CD8-positive, alpha-beta memory T cell (primary cell): ENCODE measurements around the gene RBMX2. TPM values are rescaled to one million over a fixed set of nuclear protein-coding genes. Genes with fewer than 3 reads are reported as not detected.
A peak's percentile ranks its signal among the peaks of the same experiment; 100 is the strongest.
"Not testable (repeated sequence)": the region's sequence is repeated elsewhere in the genome, so short reads cannot be mapped to it uniquely, and the experiment has no call there.

Source experiments
- CTCF ChIA-PET: fragments of 350-600 bp; sonication (Branson Sonifier 250); formaldehyde crosslinking; loops from one replicate; lab custom pipeline; 2021; ENCODE audit warnings: antibody characterized with exemption; lab: Charles Lee
- POLR2A ChIA-PET: fragments of 350-600 bp; sonication (Branson Sonifier 250); formaldehyde crosslinking; loops from one replicate; lab custom pipeline; 2021; ENCODE audit warnings: antibody characterized with exemption; lab: Charles Lee
- DNase-seq, 5 donors: peaks; one replicate each; pipeline versions ENCODE4 v3.0.0 to v3.0.0-alpha.2; 2020 to 2022; ENCODE audit warnings: mixed read lengths in 1 of 5
- H3K27ac ChIP-seq: one replicate; pipeline ENCODE4 v1.7.0; 2013; ENCODE audit warnings: low read depth, mild to moderate bottlenecking, low read length, moderate library complexity
- H3K27me3 ChIP-seq: 2 replicates; pipeline ENCODE4 v1.7.0; 2013; ENCODE audit warnings: low read length, mild to moderate bottlenecking; ENCODE audit not compliant: insufficient read depth, poor library complexity, severe bottlenecking
- H3K36me3 ChIP-seq: 2 replicates; pipeline ENCODE4 v1.7.0; 2013; ENCODE audit warnings: mild to moderate bottlenecking, low read length, moderate library complexity; ENCODE audit not compliant: insufficient read depth
- H3K4me1 ChIP-seq: 2 replicates; pipeline ENCODE4 v1.7.0; 2013; ENCODE audit warnings: mild to moderate bottlenecking, low read length, moderate library complexity; ENCODE audit not compliant: insufficient read depth
- H3K4me3 ChIP-seq: 2 replicates; pipeline ENCODE4 v1.7.0; 2013; ENCODE audit warnings: mild to moderate bottlenecking, low read length
- H3K9me3 ChIP-seq: 2 replicates; pipeline ENCODE4 v1.7.0; 2013; ENCODE audit warnings: mild to moderate bottlenecking, low read length
- H3K27ac Mint-ChIP-seq, 8 donors: one replicate each; pipeline ENCODE4 v1.8.0; 2020 to 2021; ENCODE audit warnings: mixed read lengths in 8 of 8, mild to moderate bottlenecking in 6 of 8, inconsistent platforms in 3 of 8, moderate library complexity in 3 of 8
- H3K27me3 Mint-ChIP-seq, 2 donors: one replicate each; pipeline ENCODE4 v1.8.0; 2020 to 2021; ENCODE audit warnings: mixed read lengths in 2 of 2, mild to moderate bottlenecking in 1 of 2, moderate library complexity in 1 of 2
- H3K36me3 Mint-ChIP-seq, 3 donors: one replicate each; pipeline ENCODE4 v1.8.0; 2020 to 2021; ENCODE audit warnings: mixed read lengths in 3 of 3, inconsistent platforms in 1 of 3, mild to moderate bottlenecking in 1 of 3
- H3K4me1 Mint-ChIP-seq, 3 donors: one replicate each; pipeline ENCODE4 v1.8.0; 2020 to 2021; ENCODE audit warnings: mixed read lengths in 3 of 3, inconsistent platforms in 1 of 3, mild to moderate bottlenecking in 1 of 3
- H3K4me3 Mint-ChIP-seq, 7 donors: one replicate each; pipeline ENCODE4 v1.8.0; 2020 to 2021; ENCODE audit warnings: mixed read lengths in 7 of 7, mild to moderate bottlenecking in 6 of 7, moderate library complexity in 4 of 7, inconsistent platforms in 2 of 7
- H3K9me3 Mint-ChIP-seq, 5 donors: one replicate each; pipeline ENCODE4 v1.8.0; 2020 to 2022; ENCODE audit warnings: mixed read lengths in 5 of 5, mild to moderate bottlenecking in 3 of 5, moderate library complexity in 2 of 5, inconsistent platforms in 1 of 5
- polyA plus RNA-seq: library from polyadenylated mRNA; unstranded; fragments of 300-500 nt; fragmentation: Illumina TruSeq; gene quantifications from one replicate; pipeline ENCODE4 v1.2.3, GENCODE V29; 2021
- total RNA-seq, 2 experiments: library from RNA; stranded (reverse); gene quantifications; one replicate each; pipeline ENCODE4 v1.2.3, GENCODE V29; 2021

The RBMX2 gene, protein sequence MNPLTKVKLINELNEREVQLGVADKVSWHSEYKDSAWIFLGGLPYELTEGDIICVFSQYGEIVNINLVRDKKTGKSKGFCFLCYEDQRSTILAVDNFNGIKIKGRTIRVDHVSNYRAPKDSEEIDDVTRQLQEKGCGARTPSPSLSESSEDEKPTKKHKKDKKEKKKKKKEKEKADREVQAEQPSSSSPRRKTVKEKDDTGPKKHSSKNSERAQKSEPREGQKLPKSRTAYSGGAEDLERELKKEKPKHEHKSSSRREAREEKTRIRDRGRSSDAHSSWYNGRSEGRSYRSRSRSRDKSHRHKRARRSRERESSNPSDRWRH
- total RNA-seq = 10 to 100 TPM; 29.2 to 29.8 TPM
- 25.7 TPM for polyA plus RNA-seq

DNA sequence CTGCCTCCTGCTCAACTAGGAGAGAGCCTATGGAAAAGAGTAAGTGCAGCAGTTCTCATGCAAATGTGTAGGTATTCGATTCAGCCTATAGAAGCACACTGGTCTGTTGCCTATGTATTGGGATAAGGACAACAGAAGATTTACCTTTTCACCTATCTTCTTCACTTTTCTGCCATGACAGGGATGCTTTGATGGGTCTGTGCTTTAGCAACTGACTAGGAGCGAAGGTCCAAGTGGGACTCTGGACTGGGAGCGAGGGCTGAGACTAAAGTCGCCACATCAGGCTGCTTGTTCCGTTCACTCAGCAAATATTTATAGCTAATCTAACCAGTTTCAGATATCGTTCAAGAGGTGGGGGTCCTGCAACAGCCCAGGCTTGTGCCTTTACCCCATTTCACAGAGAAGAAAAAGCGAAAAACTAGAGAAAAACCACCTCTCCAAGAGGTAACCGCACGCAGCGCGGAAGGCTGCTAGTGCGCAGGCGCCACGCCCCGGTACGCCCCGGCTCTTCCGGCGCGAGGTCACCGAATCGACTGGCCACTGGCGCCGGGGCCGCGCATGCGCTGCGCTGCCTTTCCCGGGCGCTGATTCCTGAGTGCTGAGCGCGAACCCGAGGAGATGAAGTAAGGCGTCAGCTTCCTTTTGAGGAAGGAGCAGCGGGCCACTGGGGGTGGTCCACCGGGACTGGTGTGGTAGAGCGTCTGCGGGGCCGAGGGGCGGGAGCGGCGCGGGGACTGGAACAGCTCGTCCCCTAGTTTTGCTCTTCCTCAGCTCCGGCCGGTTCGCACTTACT is at the start of gene RBMX2:
Gene RBMX2, plus strand, starts transcription at position 573 of the 793 bp plus-strand sequence. Its CDS starts 46 bp downstream, at position 619.
- peaks cover 10% of the 10 kb centered on the region for H3K36me3 ChIP-seq
- H3K36me3 Mint-ChIP-seq = peaks cover 0 to 30% (median 0%) of the 10 kb centered on the region in 3 donors
- peak; percentile 64 to 81 (median 73) for DNase-seq
- peaks cover 5% of the 10 kb centered on the region for H3K4me1 ChIP-seq
- H3K27me3 ChIP-seq = no peaks in the 10 kb centered on the region
- POLR2A ChIA-PET = no interaction called here
- peak within 1 kb of the TSS; percentile 94 for H3K4me3 ChIP-seq
- peak within 1 kb of the TSS; percentile 84 to 97 (median 88) for H3K4me3 Mint-ChIP-seq
- no peaks in the 10 kb centered on the region for H3K9me3 ChIP-seq
- peak within 1 kb of the TSS; percentile 90 to 98 (median 92) for H3K27ac Mint-ChIP-seq
- H3K4me1 Mint-ChIP-seq = peaks cover 17 to 35% (median 19%) of the 10 kb centered on the region in 3 donors
- CTCF ChIA-PET = no interaction called here
- H3K27ac ChIP-seq = peak within 1 kb of the TSS; percentile 79
- peaks cover 7 to 8% of the 10 kb centered on the region in 2 donors for H3K27me3 Mint-ChIP-seq
- no peaks in the 10 kb centered on the region for H3K9me3 Mint-ChIP-seq

DNA sequence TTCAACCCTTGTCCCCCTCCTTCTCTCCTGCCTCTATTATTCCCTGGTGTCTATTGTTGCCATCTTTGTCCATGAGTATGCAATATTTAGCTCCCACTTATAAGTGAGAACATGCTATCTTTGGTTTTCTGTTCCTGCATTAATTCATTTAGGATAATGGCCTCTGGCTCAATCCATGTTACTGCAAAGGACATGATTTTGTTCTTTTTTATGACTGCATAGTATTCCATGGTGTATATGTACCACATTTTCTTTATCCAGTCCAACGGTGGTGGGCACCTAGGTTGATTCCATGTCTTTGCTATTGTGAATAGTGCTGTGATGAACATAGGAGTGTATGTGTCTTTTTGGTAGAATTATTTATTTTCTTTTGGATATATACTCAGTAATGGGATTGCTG is 49.7 kb upstream of the RBMX2 start:
- H3K27ac ChIP-seq, CTCF ChIA-PET, H3K4me3 Mint-ChIP-seq, H3K9me3 Mint-ChIP-seq, H3K36me3 ChIP-seq, H3K9me3 ChIP-seq, H3K27me3 ChIP-seq, H3K4me3 ChIP-seq, POLR2A ChIA-PET, H3K4me1 ChIP-seq, DNase-seq, H3K4me1 Mint-ChIP-seq, H3K27ac Mint-ChIP-seq, H3K27me3 Mint-ChIP-seq: not testable (repeated sequence)
- H3K36me3 Mint-ChIP-seq = peaks cover 0 to 46% (median 3%) of the 10 kb centered on the region in 3 donors

DNA sequence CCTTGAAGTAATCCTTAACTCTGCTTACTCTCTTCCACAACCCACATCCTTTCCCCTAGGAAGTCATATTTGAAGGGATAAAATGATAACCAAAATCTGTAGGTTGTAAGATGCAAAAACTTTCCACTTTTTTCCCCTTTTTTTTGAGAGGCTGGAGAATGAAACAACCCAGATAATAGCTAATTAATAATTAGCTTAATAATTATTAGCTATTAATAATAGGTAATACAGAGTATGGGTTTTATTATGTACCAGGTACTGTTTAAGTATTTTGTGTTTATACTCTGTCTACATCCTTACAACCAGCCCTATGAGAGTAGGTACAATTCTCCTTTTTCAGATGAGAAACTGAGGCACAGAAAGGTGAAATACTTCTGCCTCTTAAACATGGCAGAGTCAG is 25.7 kb upstream of the RBMX2 start:
- CTCF ChIA-PET = no interaction called here
- peaks cover 0 to 1% of the 10 kb centered on the region in 2 donors for H3K27me3 Mint-ChIP-seq
- no peaks in the 10 kb centered on the region for H3K9me3 Mint-ChIP-seq

DNA sequence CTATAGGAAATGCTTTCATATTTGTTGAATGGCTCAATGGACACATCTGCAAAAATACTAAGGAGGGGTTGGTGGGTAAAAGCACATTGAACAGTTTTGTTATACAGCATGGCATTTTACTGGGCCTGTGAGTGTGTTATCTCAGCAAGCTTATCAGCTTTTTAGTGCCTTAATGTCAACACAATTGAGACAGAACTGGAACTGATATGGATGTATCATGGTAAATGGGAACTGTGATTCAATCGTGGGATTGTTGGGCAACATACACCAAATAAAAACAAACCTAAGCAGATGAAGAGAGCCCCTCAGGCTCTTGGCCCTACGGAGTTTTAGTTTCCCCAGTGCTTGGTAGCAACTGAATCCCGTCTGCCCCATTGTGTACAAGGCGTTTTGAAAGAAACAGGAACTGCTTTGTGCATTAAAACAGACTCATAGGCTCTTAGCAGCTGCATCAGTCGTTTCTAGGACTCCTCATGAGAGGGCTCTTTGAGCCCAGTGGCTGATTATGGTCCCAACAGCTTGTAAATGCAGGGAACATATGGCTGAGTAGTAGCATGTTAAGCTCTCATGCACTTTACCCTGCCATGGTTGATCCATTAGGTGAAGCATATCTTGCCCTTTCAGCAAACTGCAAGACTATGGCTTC is 23.6 kb upstream of the RBMX2 start:
- Histone ChIP-seq H3K4me1 (no peaks in the 10 kb centered on the region), H3K4me3 (no peak overlapping the region), H3K36me3 (no peaks in the 10 kb centered on the region), H3K27ac (no peak overlapping the region), H3K9me3 (no peaks in the 10 kb centered on the region), H3K27me3 (no peaks in the 10 kb centered on the region)
- peaks cover 0 to 5% of the 10 kb centered on the region in 2 donors for H3K27me3 Mint-ChIP-seq
- no peak overlapping the region for H3K4me3 Mint-ChIP-seq
- no peaks in the 10 kb centered on the region for H3K9me3 Mint-ChIP-seq
- DNase-seq = no peak
- CTCF ChIA-PET = no interaction called here
- peaks cover 0 to 1% (median 0%) of the 10 kb centered on the region in 3 donors for H3K36me3 Mint-ChIP-seq
- H3K27ac Mint-ChIP-seq = no peak overlapping the region
- no peaks in the 10 kb centered on the region for H3K4me1 Mint-ChIP-seq
- POLR2A ChIA-PET = no interaction called here

More for the DNA sequence above, 25.7 kb upstream of the RBMX2 start:
- no peaks in the 10 kb centered on the region for H3K36me3 ChIP-seq
- H3K4me1 Mint-ChIP-seq = no peaks in the 10 kb centered on the region
- no peaks in the 10 kb centered on the region for H3K9me3 ChIP-seq
- H3K27me3 ChIP-seq = no peaks in the 10 kb centered on the region
- POLR2A ChIA-PET = no interaction called here
- H3K27ac ChIP-seq = no peak overlapping the region
- peaks cover 0 to 17% (median 0%) of the 10 kb centered on the region in 3 donors for H3K36me3 Mint-ChIP-seq
- no peak overlapping the region for H3K27ac Mint-ChIP-seq
- no peaks in the 10 kb centered on the region for H3K4me1 ChIP-seq
- DNase-seq = no peak
- no peak overlapping the region for H3K4me3 Mint-ChIP-seq
- no peak overlapping the region for H3K4me3 ChIP-seq

DNA sequence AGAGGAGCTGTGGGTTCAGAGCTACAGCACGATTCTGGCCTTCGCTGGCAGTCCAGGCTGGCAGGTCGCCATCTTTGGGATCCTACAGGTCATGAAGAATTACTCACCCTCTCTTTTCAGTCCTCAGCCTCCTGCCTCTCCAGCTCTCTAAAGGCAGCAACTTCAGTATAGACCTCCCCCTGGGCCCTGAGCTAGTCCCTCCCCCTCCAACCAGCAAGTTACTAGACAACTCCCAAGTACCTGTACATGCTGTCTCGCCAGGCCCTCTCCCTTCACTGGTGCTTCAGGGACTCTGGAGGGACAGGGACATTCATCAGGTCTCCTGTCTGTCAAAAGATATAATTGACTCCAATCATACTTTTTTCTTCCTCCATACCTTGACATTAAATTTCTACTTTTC is 16.3 kb upstream of the RBMX2 start, which contains the start of gene GPR119:
Gene GPR119, minus strand, starts transcription at position 155 of the 400 bp plus-strand sequence. CDS start 227 bp downstream, outside the sequence.
- Mint-ChIP-seq H3K36me3 (no peaks in the 10 kb centered on the region), H3K27ac (peak within 1 kb of the TSS in 2 of 8 donors; percentile 38 to 55), H3K27me3 (peaks cover 0 to 10% of the 10 kb centered on the region in 2 donors), H3K4me1 (no peaks in the 10 kb centered on the region), H3K4me3 (no peak within 1 kb of the TSS), H3K9me3 (peaks cover 0 to 1% (median 0%) of the 10 kb centered on the region in 5 donors)
- Histone ChIP-seq H3K36me3 (no peaks in the 10 kb centered on the region), H3K27ac (no peak within 1 kb of the TSS), H3K4me1 (no peaks in the 10 kb centered on the region), H3K9me3 (no peaks in the 10 kb centered on the region), H3K27me3 (no peaks in the 10 kb centered on the region), H3K4me3 (no peak within 1 kb of the TSS)
- CTCF ChIA-PET = no interaction called here
- POLR2A ChIA-PET = no interaction called here
- DNase-seq = no peak

DNA sequence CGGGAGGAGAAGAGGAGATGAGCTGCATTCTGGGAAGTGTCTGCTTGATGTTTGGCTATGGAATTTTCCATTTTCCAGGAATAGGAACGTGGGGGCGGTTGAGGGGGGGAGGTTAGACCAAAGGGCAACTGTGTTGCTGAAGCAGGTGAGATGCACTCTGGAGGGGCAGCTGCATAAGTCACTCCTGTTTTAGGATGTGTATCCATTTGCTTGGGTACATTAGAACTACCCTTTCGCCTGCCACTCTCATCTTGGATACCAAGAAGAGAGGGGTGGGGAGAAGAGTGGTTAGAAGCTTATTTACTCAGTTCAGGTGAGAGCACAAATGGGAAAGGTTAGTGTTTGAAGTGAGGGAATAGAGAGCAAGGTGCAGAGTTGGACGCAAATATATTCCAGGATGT is 15.4 kb upstream of the RBMX2 start:
- Mint-ChIP-seq H3K4me3 (no peak overlapping the region), H3K4me1 (no peaks in the 10 kb centered on the region), H3K36me3 (no peaks in the 10 kb centered on the region), H3K27ac (peak overlapping the region in 1 of 8 donors; percentile 38), H3K27me3 (peaks cover 0 to 9% of the 10 kb centered on the region in 2 donors), H3K9me3 (peaks cover 0 to 2% (median 0%) of the 10 kb centered on the region in 5 donors)
- Histone ChIP-seq H3K36me3 (no peaks in the 10 kb centered on the region), H3K27ac (no peak overlapping the region), H3K4me1 (no peaks in the 10 kb centered on the region), H3K4me3 (no peak overlapping the region), H3K9me3 (no peaks in the 10 kb centered on the region), H3K27me3 (no peaks in the 10 kb centered on the region)
- ChIA-PET CTCF (no interaction called here), POLR2A (no interaction called here)
- DNase-seq = no peak

DNA sequence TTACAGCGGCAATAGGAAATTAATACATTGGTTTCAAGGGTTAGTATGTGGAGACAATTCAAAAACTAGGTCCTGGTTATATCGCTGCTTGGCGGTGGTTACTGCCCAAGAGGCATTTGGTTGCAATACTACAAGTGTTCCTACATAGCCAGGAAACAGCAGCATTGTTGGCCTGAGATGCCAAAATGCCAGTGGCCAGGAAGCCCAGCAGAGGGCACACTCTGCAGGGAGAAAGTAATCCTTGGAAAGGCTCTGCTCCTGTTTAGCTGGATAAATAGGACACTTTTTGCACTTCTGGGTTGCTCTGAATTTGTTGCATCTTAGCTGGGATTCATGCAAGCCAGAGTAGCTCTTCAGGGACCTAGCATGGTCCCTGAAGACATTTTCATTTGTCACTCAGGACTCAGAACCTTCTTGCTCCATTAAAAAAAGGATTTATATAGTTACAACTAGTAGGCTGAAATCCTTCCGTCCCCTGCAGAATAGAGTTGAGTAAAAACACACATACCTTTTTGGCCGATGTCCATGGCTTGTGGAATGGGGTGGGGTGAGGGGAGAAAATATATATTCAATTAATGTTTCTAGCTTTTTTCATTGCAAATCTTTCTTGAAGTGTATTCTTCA is 8.2 kb upstream of the RBMX2 start:
- H3K36me3 ChIP-seq = no peaks in the 10 kb centered on the region
- H3K9me3 Mint-ChIP-seq = peaks cover 0 to 2% (median 0%) of the 10 kb centered on the region in 5 donors
- no peaks in the 10 kb centered on the region for H3K9me3 ChIP-seq
- H3K36me3 Mint-ChIP-seq = no peaks in the 10 kb centered on the region
- ChIA-PET CTCF (no interaction called here), POLR2A (no interaction called here)
- no peak overlapping the region for H3K4me3 ChIP-seq
- no peak overlapping the region for H3K27ac ChIP-seq
- no peak overlapping the region for H3K4me3 Mint-ChIP-seq
- no peaks in the 10 kb centered on the region for H3K4me1 ChIP-seq
- H3K4me1 Mint-ChIP-seq = no peaks in the 10 kb centered on the region
- no peak overlapping the region for H3K27ac Mint-ChIP-seq
- H3K27me3 Mint-ChIP-seq = peaks cover 10 to 26% of the 10 kb centered on the region in 2 donors
- H3K27me3 ChIP-seq = no peaks in the 10 kb centered on the region
- no peak for DNase-seq
